H1 (cell line): ENCODE data around the gene UPP1. TPM values are rescaled to one million over a fixed set of nuclear protein-coding genes. Genes with fewer than 3 reads are reported as not detected.

Source experiments
- CTCF ChIA-PET: fragments of 300-600 bp; sonication (Branson Sonifier 250); formaldehyde crosslinking; loops from one replicate; lab custom pipeline; 2021; ENCODE audit not compliant: partially characterized antibody; lab: Charles Lee
- POLR2A ChIA-PET: fragments of 300-600 bp; sonication (Branson Sonifier 250); formaldehyde crosslinking; loops from one replicate; lab custom pipeline; 2021; ENCODE audit warnings: inconsistent platforms; ENCODE audit not compliant: partially characterized antibody; lab: Charles Lee
- DNase-seq, 2 experiments: peaks; one replicate each; pipeline versions ENCODE4 v3.0.0 to v3.0.0-alpha.2; 2010 to 2022; ENCODE audit warnings: low spot score in 2 of 2, low read depth in 1 of 2, mixed read lengths in 1 of 2
- FAIRE-seq: peaks from 2 replicates; lab custom pipeline; 2011; peaks lifted over from hg19 to GRCh38; lab: Jason Lieb, UNC
- H2AFZ ChIP-seq: 2 replicates; pipeline ENCODE4 v1.8.1; 2012; ENCODE audit warnings: low read length, inconsistent platforms
- H2AK5ac ChIP-seq: 2 replicates; pipeline ENCODE4 v1.6.1; 2013; ENCODE audit warnings: low read depth, low read length
- H2BK120ac ChIP-seq: replicated peaks from 2 replicates; pipeline ENCODE3; 2013; ENCODE audit warnings: low read depth, low read length, inconsistent platforms
- H2BK12ac ChIP-seq: 2 replicates; pipeline ENCODE4 v1.6.1; 2013; ENCODE audit warnings: low read depth, low read length
- H2BK15ac ChIP-seq: 2 replicates; pipeline ENCODE4 v1.6.1; 2013; ENCODE audit warnings: low read length
- H2BK20ac ChIP-seq: 2 replicates; pipeline ENCODE4 v1.6.1; 2013; ENCODE audit warnings: low read length
- H2BK5ac ChIP-seq: 2 replicates; pipeline ENCODE4 v1.6.1; 2013; ENCODE audit warnings: low read depth, low read length
- H3K14ac ChIP-seq: 2 replicates; pipeline ENCODE4 v1.6.1; 2013; ENCODE audit warnings: inconsistent platforms; ENCODE audit not compliant: insufficient read length
- H3K18ac ChIP-seq: 2 replicates; pipeline ENCODE4 v1.6.1; 2013; ENCODE audit warnings: low read length; ENCODE audit errors: extremely low read depth
- H3K23ac ChIP-seq: 2 replicates; pipeline ENCODE4 v1.6.1; 2013; ENCODE audit warnings: inconsistent platforms; ENCODE audit not compliant: insufficient read length
- H3K23me2 ChIP-seq: 2 replicates; pipeline ENCODE4 v1.6.1; 2013; ENCODE audit warnings: low read depth, low read length
- H3K27ac ChIP-seq: 2 replicates; pipeline ENCODE4 v1.6.1; 2011; ENCODE audit warnings: low read depth, low read length, inconsistent platforms
- H3K27me3 ChIP-seq, 4 experiments: replicated peaks in 1 of 4; 1 replicate in 1 of 4; 2 replicates in 3 of 4; pipeline versions ENCODE4 v1.6.1 to v1.8.1; 2011 to 2013; ENCODE audit warnings: low read length in 3 of 4, mild to moderate bottlenecking in 3 of 4, inconsistent platforms in 2 of 4, mixed read lengths in 2 of 4, moderate library complexity in 1 of 4; ENCODE audit not compliant: control insufficient read depth in 3 of 4, insufficient read depth in 3 of 4; ENCODE audit errors: extremely low read depth in 1 of 4
- H3K36me3 ChIP-seq, 4 experiments: 2 replicates each; pipeline versions ENCODE4 v1.6.1 to v1.8.1; 2011 to 2013; ENCODE audit warnings: mild to moderate bottlenecking in 4 of 4, low read length in 3 of 4, moderate library complexity in 2 of 4, control low read depth in 1 of 4, inconsistent platforms in 1 of 4; ENCODE audit not compliant: insufficient read depth in 4 of 4, control insufficient read depth in 2 of 4
- H3K4ac ChIP-seq: replicated peaks from 2 replicates; pipeline ENCODE3; 2013; ENCODE audit warnings: low read length, low read depth, mixed read lengths, inconsistent platforms; ENCODE audit not compliant: insufficient read length
- H3K4me1 ChIP-seq, 4 experiments: replicated peaks in 1 of 4; 1 replicate in 1 of 4; 2 replicates in 3 of 4; pipeline versions ENCODE4 v1.6.1 to v1.8.1; 2011 to 2013; ENCODE audit warnings: low read length in 3 of 4, inconsistent platforms in 2 of 4, mixed read lengths in 1 of 4; ENCODE audit not compliant: insufficient read depth in 4 of 4, control insufficient read depth in 3 of 4
- H3K4me2 ChIP-seq, 2 experiments: 2 replicates each; pipeline versions ENCODE4 v1.6.1 to v1.8.1; 2011 to 2013; ENCODE audit warnings: low read depth in 2 of 2, low read length in 2 of 2, control low read depth in 1 of 2, inconsistent platforms in 1 of 2, mild to moderate bottlenecking in 1 of 2; ENCODE audit not compliant: insufficient read depth in 1 of 2
- H3K4me3 ChIP-seq, 4 experiments: fragments of 200-600, 300-600 bp in 1 of 4; sonication (generic), shearing (Covaris generic), sonication (Bioruptor Twin) in 1 of 4; 2 replicates each; pipeline versions ENCODE4 v1.5.1 to v1.8.1; 2011 to 2016; ENCODE audit warnings: low read length in 4 of 4, low read depth in 3 of 4, control low read depth in 2 of 4, inconsistent platforms in 2 of 4, mild to moderate bottlenecking in 2 of 4, mixed read lengths in 1 of 4, moderate library complexity in 1 of 4; ENCODE audit not compliant: insufficient read depth in 2 of 4; ENCODE audit errors: extremely low read depth in 1 of 4
- H3K56ac ChIP-seq: replicated peaks from 2 replicates; pipeline ENCODE3; 2013; ENCODE audit warnings: low read depth, mild to moderate bottlenecking, mixed read lengths, low read length, inconsistent platforms; ENCODE audit not compliant: insufficient read length
- H3K79me1 ChIP-seq: 2 replicates; pipeline ENCODE4 v1.6.1; 2013; ENCODE audit warnings: low read depth, low read length, control low read depth
- H3K79me2 ChIP-seq, 2 experiments: 2 replicates each; pipeline versions ENCODE4 v1.6.1 to v1.8.1; 2012 to 2013; ENCODE audit warnings: low read length in 2 of 2, mild to moderate bottlenecking in 2 of 2, inconsistent platforms in 1 of 2; ENCODE audit not compliant: insufficient read depth in 2 of 2, control insufficient read depth in 1 of 2
- H3K9ac ChIP-seq, 4 experiments: replicated peaks in 1 of 4; 1 replicate in 1 of 4; 2 replicates in 3 of 4; pipeline versions ENCODE4 v1.6.1 to v1.8.1; 2011 to 2013; ENCODE audit warnings: low read depth in 3 of 4, low read length in 3 of 4, control low read depth in 2 of 4, mild to moderate bottlenecking in 2 of 4, moderate library complexity in 2 of 4, inconsistent platforms in 1 of 4; ENCODE audit errors: extremely low read depth in 1 of 4
- H3K9me3 ChIP-seq, 2 experiments: 2 replicates each; pipeline versions ENCODE4 v1.6.1 to v1.8.1; 2012 to 2013; ENCODE audit warnings: mild to moderate bottlenecking in 2 of 2, moderate library complexity in 2 of 2, control low read depth in 1 of 2, inconsistent platforms in 1 of 2, low read depth in 1 of 2, low read length in 1 of 2, mixed read lengths in 1 of 2; ENCODE audit not compliant: insufficient read depth in 2 of 2
- H4K20me1 ChIP-seq, 2 experiments: replicated peaks in 1 of 2; 2 replicates each; pipeline versions ENCODE3 to v1.8.1; 2011 to 2013; ENCODE audit warnings: inconsistent platforms in 2 of 2, low read length in 2 of 2, mild to moderate bottlenecking in 1 of 2; ENCODE audit not compliant: insufficient read depth in 2 of 2, control insufficient read depth in 1 of 2
- H4K5ac ChIP-seq: 2 replicates; pipeline ENCODE4 v1.6.1; 2013; ENCODE audit warnings: low read length, low read depth, mixed read lengths, inconsistent platforms; ENCODE audit not compliant: insufficient read length
- H4K8ac ChIP-seq: 2 replicates; pipeline ENCODE4 v1.8.0; 2013; ENCODE audit warnings: mild to moderate bottlenecking, moderate library complexity, low read length, inconsistent platforms; ENCODE audit not compliant: insufficient read depth; ENCODE audit errors: extremely low read depth
- H4K91ac ChIP-seq: replicated peaks from 2 replicates; pipeline ENCODE3; 2013; ENCODE audit warnings: low read length, mixed read lengths, inconsistent platforms; ENCODE audit not compliant: insufficient read length
- CBX5 ChIP-seq: fragments of 300-800, 300-1000 bp; sonication (generic); IDR thresholded peaks from 2 replicates; pipeline ENCODE4 v1.7.1; 2016; ENCODE audit warnings: antibody characterized with exemption, low read length, low read depth
- CTCF ChIP-seq, 3 experiments: IDR thresholded peaks; 1 replicate in 2 of 3; 2 replicates in 1 of 3; pipeline versions ENCODE4 v1.5.1 to v1.6.1; 2011; ENCODE audit warnings: low read length in 3 of 3, mild to moderate bottlenecking in 3 of 3, inconsistent platforms in 2 of 3, low read depth in 1 of 3, moderate library complexity in 1 of 3; ENCODE audit not compliant: insufficient read depth in 1 of 3; ENCODE audit errors: control extremely low read depth in 1 of 3
- EP300 ChIP-seq, 2 experiments: IDR thresholded peaks; 1 replicate in 1 of 2; 2 replicates in 1 of 2; pipeline ENCODE4 v1.6.1; 2011 to 2012; ENCODE audit warnings: low read depth in 2 of 2, low read length in 2 of 2, mild to moderate bottlenecking in 2 of 2, borderline replicate concordance in 1 of 2, inconsistent platforms in 1 of 2, moderate library complexity in 1 of 2
- GTF2F1 ChIP-seq: IDR thresholded peaks from 2 replicates; pipeline ENCODE4 v1.6.1; 2012; ENCODE audit warnings: low read depth, low read length, improper control_type of control experiment, borderline replicate concordance
- MAX ChIP-seq: IDR thresholded peaks from 2 replicates; pipeline ENCODE4 v1.6.1; 2012; ENCODE audit warnings: inconsistent platforms
- RFX5 ChIP-seq: IDR thresholded peaks from 2 replicates; pipeline ENCODE4 v1.6.1; 2011; ENCODE audit warnings: low read depth, low read length, improper control_type of control experiment, borderline replicate concordance
- RNF2 ChIP-seq: fragments of 200-900, 300-1000 bp; sonication (generic); IDR thresholded peaks from 2 replicates; pipeline ENCODE4 v1.7.1; 2016; ENCODE audit warnings: borderline replicate concordance, low read depth, mild to moderate bottlenecking, antibody characterized with exemption, low read length; ENCODE audit not compliant: poor library complexity, severe bottlenecking; ENCODE audit errors: missing control alignments
- TAF1 ChIP-seq: IDR thresholded peaks from 2 replicates; pipeline ENCODE4 v1.6.1; 2011; ENCODE audit warnings: mild to moderate bottlenecking, low read depth, low read length
- TAF7 ChIP-seq: optimal IDR thresholded peaks from 2 replicates; pipeline ENCODE3; 2011; ENCODE audit warnings: low read depth, mild to moderate bottlenecking, inconsistent platforms, low read length, moderate library complexity, borderline replicate concordance
- TEAD4 ChIP-seq: IDR thresholded peaks from 2 replicates; pipeline ENCODE4 v1.6.1; 2012; ENCODE audit warnings: low read depth, low read length, inconsistent platforms, mixed read lengths
- ZNF274 ChIP-seq: IDR thresholded peaks from 2 replicates; pipeline ENCODE4 v1.7.0; 2012; ENCODE audit warnings: low read length, borderline replicate concordance; ENCODE audit errors: extremely low read depth
- WGBS, 2 experiments: shearing (Covaris generic) in 1 of 2; methylation state at CpG; one replicate each; pipeline versions ENCODE4 v1.1.6 to v1.1.7; 2013 to 2015; ENCODE audit warnings: low lambda C conversion rate in 2 of 2, mixed read lengths in 2 of 2, inconsistent platforms in 1 of 2, low coverage in 1 of 2, missing lambda C conversion rate in 1 of 2; ENCODE audit not compliant: insufficient replicate concordance in 2 of 2, insufficient coverage in 1 of 2, insufficient read length in 1 of 2; ENCODE audit errors: extremely low coverage in 1 of 2, missing lambda C conversion rate in 1 of 2; 5-methylcytosine and 5-hydroxymethylcytosine counted together
- polyA plus RNA-seq, 7 experiments: library from polyadenylated mRNA; depleted of rRNA in 3 of 7; stranded (reverse) in 5 of 7; unstranded in 2 of 7; fragments of >200 nt in 5 of 7; fragments of 200-250 nt in 2 of 7; gene quantifications; 1 replicate in 5 of 7; 2 replicates in 1 of 7; 4 replicates in 1 of 7; pipeline versions ENCODE4 v1.2.1 to v1.2.3, GENCODE V29; 2011 to 2013; ENCODE audit warnings: missing spikeins in 2 of 7, mixed read lengths in 2 of 7
- total RNA-seq: library from RNA; stranded (reverse); fragmentation: NEBNext Ultra II Directional; extraction: Animal tissue kit (Norgen Biotek cat#: 25700); gene quantifications from 2 replicates; pipeline ENCODE4 v1.2.1, GENCODE V29; 2021

The UPP1 gene
- total and polyA plus RNA-seq, 2 of the 8 experiments (the other 6 are each of a cell fraction or from before 2014, with no cell fraction given) = 40.7 to 46.2 TPM

GRCh38 chr7:48053736-48054135, 35.3 kb upstream of the UPP1 start:
- WGBS, 2 experiments = 92% methylated on average over 2 of the region's 2 CpGs; no CpG with 5 or more reads in 1 of the 2 experiments
- CTCF ChIA-PET = no interaction called here
- TF ChIP-seq EP300 (IDR thresholded peaks at IDR 0.05; ENCODE audit: borderline replicate concordance in 1 of 2, low read depth in 2 of 2, low read length in 2 of 2) (no peak), RNF2 (no peak), TEAD4 (no peak), RFX5 (no peak), TAF7 (no peak), GTF2F1 (no peak), ZNF274 (no peak), MAX (no peak), TAF1 (no peak), CBX5 (no peak), CTCF (IDR thresholded peaks at IDR 0.05; ENCODE audit: control extremely low read depth in 1 of 3, insufficient read depth in 1 of 3, low read depth in 1 of 3, low read length in 3 of 3) (no peak)

More at GRCh38 chr7:48053736-48054135, 35.3 kb upstream of the UPP1 start:
- Histone ChIP-seq H3K4me3 (no peak overlapping the region), H3K27me3 (no peaks in the 10 kb centered on the region), H3K4ac (no peak overlapping the region), H2BK5ac (no peak overlapping the region), H3K18ac (no peak overlapping the region), H4K5ac (no peak overlapping the region), H3K4me1 (no peaks in the 10 kb centered on the region), H3K79me2 (no peaks in the 10 kb centered on the region), H3K36me3 (no peaks in the 10 kb centered on the region), H4K91ac (no peak overlapping the region), H3K23me2 (no peaks in the 10 kb centered on the region), H2BK20ac (no peak overlapping the region), H3K14ac (no peak overlapping the region), H3K9ac (no peak overlapping the region), H3K56ac (no peak overlapping the region), H3K27ac (no peak overlapping the region), H2AFZ (no peak overlapping the region), H4K8ac (no peak overlapping the region), H2BK15ac (no peak overlapping the region), H3K9me3 (0 out of 4 replicates have a peak, but pooled peaks cover 0 to 2% of the 10 kb centered on the region in 2 experiments), H2BK120ac (no peak overlapping the region), H3K79me1 (no peaks in the 10 kb centered on the region), H3K4me2 (no peak overlapping the region), H2BK12ac (no peak overlapping the region), H2AK5ac (no peak overlapping the region), H4K20me1 (no peaks in the 10 kb centered on the region), H3K23ac (no peak overlapping the region)
- no peak for FAIRE-seq
- POLR2A ChIA-PET = interaction anchor here (1.8 kb wide), 1 partner anchor 35 kb away, joined by 4 read pairs; the partner anchor contains the start of gene UPP1
- no peak for DNase-seq
